HCT116 (cell line): ENCODE results near the gene CLSTN1. TPM values are rescaled to one million over a fixed set of nuclear protein-coding genes. Genes with fewer than 3 reads are reported as not detected.

ENCODE experiments used
- ATAC-seq: fragments of 200-7000 bp; cut with Tn5 transposase; 2 replicates; pipeline ENCODE4 v1.9.1; 2020; ENCODE audit warnings: mild to moderate bottlenecking, moderate library complexity
- BruUV-seq: library from RNA; stranded (reverse); fragments of 400-500 nt; replicated peaks from 2 replicates; lab custom pipeline; 2021; lab: Mats Ljungman, UMichigan
- CTCF ChIA-PET: fragments of 300-600 bp; sonication (Branson Sonifier 250); formaldehyde crosslinking; loops from one replicate; lab custom pipeline; 2021; ENCODE audit warnings: antibody characterized with exemption; lab: Charles Lee
- POLR2A ChIA-PET: fragments of 300-600, 350-600 bp; sonication (Branson Sonifier 250); formaldehyde crosslinking; loops from one replicate; lab custom pipeline; 2021; ENCODE audit warnings: antibody characterized with exemption; lab: Charles Lee
- RAD21 ChIA-PET, 2 experiments: fragments of 300-600 bp; sonication (Branson Sonifier 250); formaldehyde crosslinking; loops; one replicate each; lab custom pipeline; 2023; ENCODE audit warnings: low total read pairs in 2 of 2; ENCODE audit not compliant: uncharacterized antibody in 2 of 2, unreplicated experiment in 2 of 2, low non-redundant PET in 1 of 2; lab: Charles Lee
- DNase-seq: peaks from one replicate; pipeline ENCODE4 v3.0.0-alpha.2; 2010; ENCODE audit warnings: low read depth, low spot score
- H2AFZ ChIP-seq: fragments of 200-600 bp; shearing (Covaris generic), sonication (generic); 2 replicates; pipeline ENCODE4 v1.6.1; 2017; ENCODE audit warnings: low read depth, mixed run types, mixed read lengths, antibody characterized with exemption, low read length; ENCODE audit not compliant: poor library complexity, severe bottlenecking
- H3K27ac ChIP-seq: 2 replicates; pipeline ENCODE4 v1.5.1; 2012; ENCODE audit warnings: low read depth, low read length
- H3K27me3 ChIP-seq: fragments of 200-600 bp; sonication (generic); 2 replicates; pipeline ENCODE4 v1.6.1; 2016; ENCODE audit warnings: mixed run types, low read length, mixed read lengths; ENCODE audit not compliant: insufficient read depth
- H3K36me3 ChIP-seq, 2 experiments: fragments of 200-500 bp in 1 of 2; fragments of 200-600 bp in 1 of 2; sonication (Bioruptor generic) in 1 of 2; sonication (generic) in 1 of 2; 2 replicates each; pipeline versions ENCODE4 v1.5.1 to v1.6.1; 2014 to 2016; ENCODE audit warnings: low read length in 2 of 2, inconsistent platforms in 1 of 2, mixed read lengths in 1 of 2, mixed run types in 1 of 2; ENCODE audit not compliant: insufficient read depth in 2 of 2, control insufficient read depth in 1 of 2
- H3K4me1 ChIP-seq, 2 experiments: fragments of 200-600 bp in 1 of 2; sonication (generic) in 1 of 2; 2 replicates each; pipeline versions ENCODE4 v1.5.1 to v1.6.1; 2012 to 2017; ENCODE audit warnings: low read length in 2 of 2, inconsistent platforms in 1 of 2, mild to moderate bottlenecking in 1 of 2, mixed read lengths in 1 of 2, mixed run types in 1 of 2, moderate library complexity in 1 of 2; ENCODE audit not compliant: insufficient read depth in 2 of 2, control insufficient read depth in 1 of 2
- H3K4me2 ChIP-seq: fragments of 200-600 bp; sonication (generic); 2 replicates; pipeline ENCODE4 v1.6.1; 2017; ENCODE audit warnings: mixed run types, low read length, mixed read lengths
- H3K4me3 ChIP-seq, 2 experiments: fragments of 200-600 bp in 1 of 2; sonication (generic) in 1 of 2; replicated peaks in 1 of 2; 2 replicates each; pipeline ENCODE4 v1.5.1; 2011 to 2016; ENCODE audit warnings: low read length in 2 of 2, control low read depth in 1 of 2, low read depth in 1 of 2, mild to moderate bottlenecking in 1 of 2, mixed read lengths in 1 of 2, mixed run types in 1 of 2
- H3K79me2 ChIP-seq: fragments of 200-600 bp; sonication (generic); 2 replicates; pipeline ENCODE4 v1.6.1; 2017; ENCODE audit warnings: mild to moderate bottlenecking, mixed run types, low read length, moderate library complexity, mixed read lengths; ENCODE audit not compliant: insufficient read depth
- H3K9ac ChIP-seq: fragments of 200-600 bp; sonication (generic); 2 replicates; pipeline ENCODE4 v1.6.1; 2016; ENCODE audit warnings: low read length, mixed read lengths
- H3K9me2 ChIP-seq: fragments of 200-600 bp; sonication (generic), shearing (Covaris generic); 2 replicates; pipeline ENCODE4 v1.6.1; 2017; ENCODE audit warnings: mixed run types, mild to moderate bottlenecking, moderate library complexity; ENCODE audit not compliant: insufficient read depth
- H3K9me3 ChIP-seq, 2 experiments: fragments of 200-500 bp in 1 of 2; fragments of 200-600 bp in 1 of 2; sonication (Bioruptor generic) in 1 of 2; sonication (generic) in 1 of 2; 2 replicates each; pipeline ENCODE4 v1.6.1; 2014 to 2017; ENCODE audit warnings: low read length in 2 of 2, mixed read lengths in 2 of 2, inconsistent platforms in 1 of 2, low read depth in 1 of 2, mild to moderate bottlenecking in 1 of 2, mixed run types in 1 of 2, moderate library complexity in 1 of 2; ENCODE audit not compliant: control insufficient read depth in 1 of 2, insufficient read depth in 1 of 2
- H4K20me1 ChIP-seq: fragments of 200-600 bp; sonication (generic), shearing (Covaris generic); 2 replicates; pipeline ENCODE4 v1.6.1; 2017; ENCODE audit warnings: mixed run types, mild to moderate bottlenecking, moderate library complexity; ENCODE audit not compliant: insufficient read depth
- CTCF ChIP-seq, 3 experiments: fragments of 200-600 bp in 1 of 3; sonication (generic) in 1 of 3; IDR thresholded peaks in 2 of 3; conservative IDR thresholded peaks in 1 of 3; 2 replicates each; pipeline ENCODE4 v1.5.1; 2012 to 2017; ENCODE audit warnings: low read depth in 2 of 3, low read length in 2 of 3, antibody characterized with exemption in 1 of 3, borderline replicate concordance in 1 of 3, control low read depth in 1 of 3, mild to moderate bottlenecking in 1 of 3, mixed read lengths in 1 of 3, mixed run types in 1 of 3, moderate library complexity in 1 of 3; ENCODE audit not compliant: insufficient read depth in 1 of 3
- ELF1 ChIP-seq: IDR thresholded peaks from 2 replicates; pipeline ENCODE4 v1.6.1; 2012; ENCODE audit warnings: low read depth, borderline replicate concordance
- FOSL1 ChIP-seq: IDR thresholded peaks from 2 replicates; pipeline ENCODE4 v1.6.1; 2012; ENCODE audit warnings: low read depth
- POLR2A ChIP-seq: IDR thresholded peaks from 2 replicates; pipeline ENCODE4 v1.7.0; 2011; ENCODE audit warnings: borderline replicate concordance; ENCODE audit not compliant: insufficient read depth, insufficient read length; ENCODE audit errors: extremely low read depth
- RAD21 ChIP-seq: IDR thresholded peaks from 2 replicates; pipeline ENCODE4 v1.6.1; 2012; ENCODE audit warnings: low read depth, mild to moderate bottlenecking
- REST ChIP-seq: IDR thresholded peaks from 2 replicates; pipeline ENCODE4 v1.6.1; 2012; ENCODE audit warnings: low read depth
- SP1 ChIP-seq: IDR thresholded peaks from 2 replicates; pipeline ENCODE4 v1.6.1; 2012; ENCODE audit warnings: low read depth
- YY1 ChIP-seq: IDR thresholded peaks from 2 replicates; pipeline ENCODE4 v1.6.1; 2011; ENCODE audit warnings: low read length, low read depth, moderate library complexity, mild to moderate bottlenecking; ENCODE audit not compliant: insufficient replicate concordance; ENCODE audit errors: extremely low read depth
- ZNF274 ChIP-seq: fragments of 200-500 bp; sonication (Bioruptor generic); IDR thresholded peaks from 2 replicates; pipeline ENCODE4 v1.6.1; 2014; ENCODE audit warnings: mild to moderate bottlenecking, low read depth, low read length, inconsistent platforms
- intact Hi-C: fragments of 100-400 bp; cut with micrococcal nuclease; formaldehyde crosslinking; loops from 2 replicates; pipeline ENCODE4 v1.10.0; 2022
- total RNA-seq: library from RNA; stranded (reverse); gene quantifications from one replicate; pipeline ENCODE4 v1.2.1, GENCODE V29; 2021; ENCODE audit not compliant: unreplicated experiment

CLSTN1 gene
- total RNA-seq, 1 experiment from 2014 or later = 113 TPM

- Histone ChIP-seq H3K27ac (no peak overlapping the region), H3K4me2 (no peak overlapping the region), H3K36me3 (no peaks in the 10 kb centered on the region; a peak in 1 of 4 replicates), H3K4me3 (no peak overlapping the region), H3K9me2 (no peaks in the 10 kb centered on the region), H3K27me3 (no peaks in the 10 kb centered on the region), H4K20me1 (no peaks in the 10 kb centered on the region), H3K4me1 (peaks cover 10 to 22% of the 10 kb centered on the region in 2 experiments), H3K9me3 (no peaks in the 10 kb centered on the region), H3K9ac (no peak overlapping the region), H3K79me2 (no peaks in the 10 kb centered on the region), H2AFZ (no peak overlapping the region)
- ChIA-PET CTCF (interaction anchor here (0.6 kb wide), 1 partner anchor 23 kb away, joined by 3 read pairs; no protein-coding TSS in a partner anchor), POLR2A (no interaction called here), RAD21 (no interaction called here)
- intact Hi-C loops = no loop called here
- ATAC-seq = no peak
- no peak for DNase-seq
- BruUV-seq = no TSS peak
- TF ChIP-seq CTCF (IDR thresholded peaks at IDR 0.05 in 2 of 3, conservative IDR thresholded peaks at IDR 0.05 in 1 of 3; ENCODE audit: borderline replicate concordance in 1 of 3, insufficient read depth in 1 of 3, low read depth in 2 of 3, low read length in 2 of 3) = no peak
- no peak for TF ChIP-seq ZNF274
- TF ChIP-seq ELF1 = no peak
- TF ChIP-seq POLR2A = no peak
- TF ChIP-seq FOSL1 = no peak
Measured at GRCh38 chr1:9723068-9723805, 100.5 kb downstream of the CLSTN1 start.

- Histone ChIP-seq H3K36me3 (no peaks in the 10 kb centered on the region; a peak in 1 of 4 replicates), H3K4me3 (no peak overlapping the region), H3K4me2 (no peak overlapping the region), H3K9me3 (no peaks in the 10 kb centered on the region), H4K20me1 (no peaks in the 10 kb centered on the region), H3K27ac (no peak overlapping the region), H2AFZ (no peak overlapping the region), H3K27me3 (no peaks in the 10 kb centered on the region), H3K9ac (no peak overlapping the region), H3K9me2 (no peaks in the 10 kb centered on the region), H3K79me2 (no peaks in the 10 kb centered on the region), H3K4me1 (peaks cover 10 to 25% of the 10 kb centered on the region in 2 experiments)
- ChIA-PET CTCF (interaction anchor here (1.1 to 2.5 kb wide), 3 partner anchors 19 to 192 kb away, joined by 3 to 8 read pairs (median 4); no protein-coding TSS in a partner anchor), POLR2A (no interaction called here), RAD21 (no interaction called here)
- intact Hi-C loops = no loop called here
- DNase-seq = no peak
- TF ChIP-seq SP1 = no peak
- TF ChIP-seq RAD21 = no peak
- TF ChIP-seq YY1 = no peak
- no peak for TF ChIP-seq REST
- no peak for TF ChIP-seq ZNF274
- TF ChIP-seq ELF1 = no peak
- no peak for ATAC-seq
- no TSS peak for BruUV-seq
Measured at GRCh38 chr1:9722378-9722749, 101.4 kb downstream of the CLSTN1 start.
